Measurements from ENCODE around the gene PLCL1.
A peak's percentile ranks its signal among the peaks of the same experiment; 100 is the strongest.

Gene PLCL1

GRCh38 chr2:198053776-198054175 is 249.4 kb downstream of the PLCL1 start:
- TF ChIP-seq CTCF (IDR thresholded peaks at IDR 0.05; ENCODE audit: insufficient read depth, low read depth, low read length, missing control alignments), result no peak
- no peak overlapping the region for H3K4me3 ChIP-seq (ENCODE audit: low read length)
- DNase-seq (ENCODE audit: low read depth), result no peak

GRCh38 chr2:198054299-198054698 is 249.9 kb downstream of the PLCL1 start:
- H3K4me3 ChIP-seq (ENCODE audit: low read length), result no peak overlapping the region
- TF ChIP-seq CTCF (IDR thresholded peaks at IDR 0.05; ENCODE audit: insufficient read depth, low read depth, low read length, missing control alignments), result peak; percentile 46
- DNase-seq (ENCODE audit: low read depth), result peak; percentile 25

- no peak for TF ChIP-seq CTCF (IDR thresholded peaks at IDR 0.05; ENCODE audit: insufficient read depth, low read depth, low read length, missing control alignments)
- H3K4me3 ChIP-seq (ENCODE audit: low read length), result no peak overlapping the region
- no peak for DNase-seq (ENCODE audit: low read depth)
Measured at GRCh38 chr2:198055716-198056115, 251.3 kb downstream of the PLCL1 start.

GRCh38 chr2:198056836-198057235 is 252.4 kb downstream of the PLCL1 start:
- TF ChIP-seq CTCF (IDR thresholded peaks at IDR 0.05; ENCODE audit: insufficient read depth, low read depth, low read length, missing control alignments), result no peak
- DNase-seq (ENCODE audit: low read depth), result no peak

GRCh38 chr2:198059800-198060199 is 255.4 kb downstream of the PLCL1 start:
- DNase-seq (ENCODE audit: low read depth), result no peak
- H3K4me3 ChIP-seq (ENCODE audit: low read length), result no peak overlapping the region
- TF ChIP-seq CTCF (IDR thresholded peaks at IDR 0.05; ENCODE audit: insufficient read depth, low read depth, low read length, missing control alignments), result no peak

More at GRCh38 chr2:198056836-198057235, 252.4 kb downstream of the PLCL1 start:
- no peak overlapping the region for H3K4me3 ChIP-seq (ENCODE audit: low read length)

GRCh38 chr2:198060277-198060676 is 255.9 kb downstream of the PLCL1 start:
- DNase-seq (ENCODE audit: low read depth), result no peak
- H3K4me3 ChIP-seq (ENCODE audit: low read length), result no peak overlapping the region
- TF ChIP-seq CTCF (IDR thresholded peaks at IDR 0.05; ENCODE audit: insufficient read depth, low read depth, low read length, missing control alignments), result no peak

- no peak for DNase-seq (ENCODE audit: low read depth)
- no peak overlapping the region for H3K4me3 ChIP-seq (ENCODE audit: low read length)
- TF ChIP-seq CTCF (IDR thresholded peaks at IDR 0.05; ENCODE audit: insufficient read depth, low read depth, low read length, missing control alignments), result no peak
Measured at GRCh38 chr2:198062826-198063225, 258.4 kb downstream of the PLCL1 start.

Data from epithelial cell of esophagus (primary cell).